ENCODE measurements around the gene HMOX1. TPM values are rescaled to one million over a fixed set of nuclear protein-coding genes. Genes with fewer than 3 reads are reported as not detected.

Gene HMOX1
- total and polyA plus RNA-seq, 2 donors (not counting 3 experiments of a cell fraction or from before 2014, with no cell fraction given), result 41.1 to 69.1 TPM

DNA sequence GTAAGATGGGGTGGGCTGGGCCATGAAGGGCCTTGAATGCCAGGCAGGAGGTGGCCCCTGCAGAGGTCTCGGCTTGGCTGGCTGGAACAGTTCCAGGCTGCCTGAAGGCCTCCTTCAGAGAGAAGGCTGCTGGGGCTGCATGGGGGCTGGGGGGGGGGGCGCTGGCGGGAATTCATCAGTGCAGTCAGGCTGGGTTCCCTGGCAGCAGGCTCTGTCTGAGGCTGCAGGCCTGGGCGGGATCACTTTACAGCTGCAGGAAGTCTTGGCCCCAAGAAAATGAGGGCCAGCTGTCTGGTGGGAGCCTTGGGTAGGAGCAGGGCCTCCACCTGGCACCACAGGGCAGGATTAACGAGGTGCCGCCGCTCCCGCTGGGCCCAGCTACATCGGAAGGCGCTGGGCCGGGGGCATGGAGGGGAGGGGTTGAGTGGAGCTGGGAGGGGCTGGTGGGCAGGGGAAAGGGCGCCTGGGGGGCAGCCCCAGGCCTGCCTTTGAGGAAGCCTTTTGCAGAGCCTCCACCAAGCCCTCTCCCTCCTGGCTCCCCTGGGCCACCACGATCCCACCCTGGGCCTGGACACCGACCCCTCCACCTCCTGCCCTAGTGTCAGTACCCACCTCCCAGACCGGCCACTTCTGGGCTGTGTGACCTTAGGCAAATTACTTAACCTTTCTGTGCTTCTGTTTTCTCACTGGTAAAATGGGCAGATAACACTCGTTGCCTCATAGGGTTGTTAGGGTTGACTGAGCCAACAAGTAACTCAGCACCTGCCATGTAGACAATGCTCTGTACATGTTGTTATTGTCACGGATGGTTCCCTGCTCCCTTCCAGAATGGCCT is 31.0 kb upstream of the HMOX1 start:
- no peak for TF ChIP-seq FOS (IDR thresholded peaks at IDR 0.05; ENCODE audit: borderline replicate concordance, insufficient read depth, low read length)
- TF ChIP-seq GATA2 (IDR thresholded peaks at IDR 0.05; ENCODE audit: insufficient read depth, insufficient read length, low read depth, low read length), result no peak
- TF ChIP-seq, protein P1, sequence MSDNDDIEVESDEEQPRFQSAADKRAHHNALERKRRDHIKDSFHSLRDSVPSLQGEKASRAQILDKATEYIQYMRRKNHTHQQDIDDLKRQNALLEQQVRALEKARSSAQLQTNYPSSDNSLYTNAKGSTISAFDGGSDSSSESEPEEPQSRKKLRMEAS (IDR thresholded peaks at IDR 0.05; ENCODE audit: insufficient read depth, insufficient read length), result no peak
- no peak for TF ChIP-seq POLR2AphosphoS5 (IDR thresholded peaks at IDR 0.05; ENCODE audit: insufficient read depth, low read depth, low read length)
- TF ChIP-seq POLR2A (IDR thresholded peaks at IDR 0.05; ENCODE audit: low read depth, low read length), result no peak
- no peak for TF ChIP-seq JUN (IDR thresholded peaks at IDR 0.05; ENCODE audit: borderline replicate concordance, insufficient read depth, insufficient read length, low read depth)
- TF ChIP-seq MYC (IDR thresholded peaks at IDR 0.05; ENCODE audit: low read depth, low read length), result no peak
- no peak for TF ChIP-seq EZH2 (IDR thresholded peaks at IDR 0.05; ENCODE audit: borderline replicate concordance, low read depth, low read length, severe bottlenecking)
- TF ChIP-seq, protein P2, sequence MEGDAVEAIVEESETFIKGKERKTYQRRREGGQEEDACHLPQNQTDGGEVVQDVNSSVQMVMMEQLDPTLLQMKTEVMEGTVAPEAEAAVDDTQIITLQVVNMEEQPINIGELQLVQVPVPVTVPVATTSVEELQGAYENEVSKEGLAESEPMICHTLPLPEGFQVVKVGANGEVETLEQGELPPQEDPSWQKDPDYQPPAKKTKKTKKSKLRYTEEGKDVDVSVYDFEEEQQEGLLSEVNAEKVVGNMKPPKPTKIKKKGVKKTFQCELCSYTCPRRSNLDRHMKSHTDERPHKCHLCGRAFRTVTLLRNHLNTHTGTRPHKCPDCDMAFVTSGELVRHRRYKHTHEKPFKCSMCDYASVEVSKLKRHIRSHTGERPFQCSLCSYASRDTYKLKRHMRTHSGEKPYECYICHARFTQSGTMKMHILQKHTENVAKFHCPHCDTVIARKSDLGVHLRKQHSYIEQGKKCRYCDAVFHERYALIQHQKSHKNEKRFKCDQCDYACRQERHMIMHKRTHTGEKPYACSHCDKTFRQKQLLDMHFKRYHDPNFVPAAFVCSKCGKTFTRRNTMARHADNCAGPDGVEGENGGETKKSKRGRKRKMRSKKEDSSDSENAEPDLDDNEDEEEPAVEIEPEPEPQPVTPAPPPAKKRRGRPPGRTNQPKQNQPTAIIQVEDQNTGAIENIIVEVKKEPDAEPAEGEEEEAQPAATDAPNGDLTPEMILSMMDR (IDR thresholded peaks at IDR 0.05; ENCODE audit: extremely low read depth in 1 of 2, insufficient read depth in 1 of 2, low read depth in 1 of 2, low read length in 2 of 2), result no peak
- no peak for FAIRE-seq
- no peaks in the 10 kb centered on the region for H3K27me3 ChIP-seq (ENCODE audit: control insufficient read depth in 2 of 2, insufficient read depth in 2 of 2, low read length in 2 of 2)
- H3K4me2 ChIP-seq (ENCODE audit: insufficient read depth, low read length), result no peak overlapping the region
- POLR2A ChIA-PET, result interaction anchor here (0.7 kb wide), 1 partner anchor 50 kb away, joined by 3 read pairs; the partner anchor contains the start of gene TOM1
- H3K27ac ChIP-seq (ENCODE audit: insufficient read depth, low read depth, low read length), result no peak overlapping the region
- H3K4me3 ChIP-seq (replicated peaks in 1 of 3; ENCODE audit: insufficient read depth in 1 of 3, low read depth in 1 of 3, low read length in 3 of 3), result no peak overlapping the region
- H3K36me3 ChIP-seq (ENCODE audit: control insufficient read depth in 2 of 2, extremely low read depth in 1 of 2, insufficient read depth in 2 of 2, low read length in 2 of 2), result peaks cover 0 to 3% of the 10 kb centered on the region in 2 experiments
- no TSS peak for BruUV-seq (replicated peaks)
- peaks cover 14% of the 10 kb centered on the region for H3K4me1 ChIP-seq (ENCODE audit: control insufficient read depth, extremely low read depth, insufficient read depth, low read length)
- intact Hi-C loops (cut with micrococcal nuclease) (loop anchor here (1.0 to 10.0 kb wide), 9 partner anchors 19 to 774 kb away; partner anchors contain the start of genes HMOX1 and MCM5), dilution Hi-C loops (cut with MboI; ENCODE audit: extremely low pct_ligation_motif_present, low sequenced_read_pairs) (no loop called here)
- no peaks in the 10 kb centered on the region for H3K9me1 ChIP-seq (replicated peaks; ENCODE audit: control insufficient read depth, extremely low read depth, insufficient read depth, low read length)
- H3K9me3 ChIP-seq (replicated peaks; ENCODE audit: control insufficient read depth, insufficient read depth, low read length), result no peaks in the 10 kb centered on the region
- CTCF ChIA-PET, result interaction anchor here (0.6 to 2.4 kb wide), 17 partner anchors 8 to 775 kb away, joined by 3 to 41 read pairs (median 7); partner anchors contain the start of gene HMOX1
- no peak overlapping the region for H3K9ac ChIP-seq (replicated peaks; ENCODE audit: extremely low read depth, insufficient read depth, low read length)
- no peaks in the 10 kb centered on the region for H3K79me2 ChIP-seq (ENCODE audit: control insufficient read depth, insufficient read depth, low read length)
- H4K20me1 ChIP-seq (replicated peaks; ENCODE audit: control insufficient read depth, extremely low read depth, insufficient read depth, low read length), result no peaks in the 10 kb centered on the region
- no peak overlapping the region for H2AFZ ChIP-seq (ENCODE audit: low read depth, low read length)
- DNase-seq (ENCODE audit: low read depth, low spot score), result no peak

Measured in endothelial cell of umbilical vein (primary cell).